ENCODE data around the gene PIK3AP1.

PIK3AP1 gene

DNA sequence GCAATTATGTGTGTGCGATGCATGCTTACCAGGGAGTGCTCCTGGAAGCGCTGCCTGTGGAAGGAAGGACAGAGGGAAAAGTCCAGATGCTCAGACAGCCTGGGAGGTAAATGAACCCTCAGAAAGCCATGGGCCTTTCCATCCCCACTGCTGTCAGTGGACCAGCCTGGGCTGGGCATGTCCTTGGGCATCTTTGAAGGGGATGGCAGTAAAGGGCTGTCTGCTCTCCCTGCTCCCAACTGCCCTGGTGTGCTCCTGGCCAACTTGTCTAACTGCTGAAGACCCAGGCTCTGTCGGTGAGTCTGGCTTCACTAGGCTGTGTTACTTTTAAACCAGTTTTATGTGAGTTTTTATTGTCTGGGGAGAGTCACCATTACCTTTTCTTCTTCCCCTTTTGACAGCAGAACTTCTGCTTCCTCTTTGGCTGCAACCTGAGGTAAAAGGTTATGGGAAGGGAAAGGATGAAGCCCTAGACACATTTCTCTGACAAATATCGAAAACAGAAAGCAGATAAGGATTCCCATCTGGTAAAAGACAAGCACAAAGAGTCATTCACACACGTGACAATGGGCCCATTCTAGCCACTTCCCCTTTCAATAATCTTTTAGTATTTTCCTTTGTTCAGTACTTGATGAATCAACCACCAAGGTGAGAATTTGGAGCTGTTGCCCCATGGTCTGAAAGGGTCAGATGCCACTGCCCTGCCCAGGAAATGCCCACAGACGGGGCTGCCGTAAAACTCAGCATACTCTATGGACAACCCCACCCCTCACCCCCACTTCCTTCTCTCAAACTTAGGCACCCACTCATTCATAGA, 27.6 kb upstream of the PIK3AP1 start:
- DNase-seq, result peak; percentile 55
- Histone ChIP-seq H3K27ac (ENCODE audit: low read length) (peak overlapping the region; percentile 55; the same call in 1 of the 2 replicates), H3K79me2 (ENCODE audit: low read length) (no peaks in the 10 kb centered on the region), H3K9me3 (replicated peaks; ENCODE audit: insufficient read depth, low read length) (no peaks in the 10 kb centered on the region), H3K27me3 (replicated peaks; ENCODE audit: insufficient read depth, low read length) (no peaks in the 10 kb centered on the region), H3F3A (ENCODE audit: insufficient read depth, low read length) (peaks cover 14% of the 10 kb centered on the region), H3K9ac (ENCODE audit: low read length) (no peak overlapping the region), H4K20me1 (ENCODE audit: insufficient read depth, low read length) (no peaks in the 10 kb centered on the region), H3K4me2 (ENCODE audit: low read depth, low read length) (peak overlapping the region; percentile 55), H3K4me1 (ENCODE audit: low read length) (peaks cover 10% of the 10 kb centered on the region), H3K36me3 (replicated peaks; ENCODE audit: insufficient read depth, low read length) (no peaks in the 10 kb centered on the region), H3K9me2 (replicated peaks; ENCODE audit: insufficient read depth, low read length) (no peaks in the 10 kb centered on the region), H3K4me3 (ENCODE audit: low read length) (no peak overlapping the region), H2AFZ (ENCODE audit: low read length) (peak overlapping the region; percentile 28)
- TF ChIP-seq, protein P1, sequence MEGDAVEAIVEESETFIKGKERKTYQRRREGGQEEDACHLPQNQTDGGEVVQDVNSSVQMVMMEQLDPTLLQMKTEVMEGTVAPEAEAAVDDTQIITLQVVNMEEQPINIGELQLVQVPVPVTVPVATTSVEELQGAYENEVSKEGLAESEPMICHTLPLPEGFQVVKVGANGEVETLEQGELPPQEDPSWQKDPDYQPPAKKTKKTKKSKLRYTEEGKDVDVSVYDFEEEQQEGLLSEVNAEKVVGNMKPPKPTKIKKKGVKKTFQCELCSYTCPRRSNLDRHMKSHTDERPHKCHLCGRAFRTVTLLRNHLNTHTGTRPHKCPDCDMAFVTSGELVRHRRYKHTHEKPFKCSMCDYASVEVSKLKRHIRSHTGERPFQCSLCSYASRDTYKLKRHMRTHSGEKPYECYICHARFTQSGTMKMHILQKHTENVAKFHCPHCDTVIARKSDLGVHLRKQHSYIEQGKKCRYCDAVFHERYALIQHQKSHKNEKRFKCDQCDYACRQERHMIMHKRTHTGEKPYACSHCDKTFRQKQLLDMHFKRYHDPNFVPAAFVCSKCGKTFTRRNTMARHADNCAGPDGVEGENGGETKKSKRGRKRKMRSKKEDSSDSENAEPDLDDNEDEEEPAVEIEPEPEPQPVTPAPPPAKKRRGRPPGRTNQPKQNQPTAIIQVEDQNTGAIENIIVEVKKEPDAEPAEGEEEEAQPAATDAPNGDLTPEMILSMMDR (IDR thresholded peaks at IDR 0.05; ENCODE audit: low read length), result no peak
- TF ChIP-seq EZH2 (optimal IDR thresholded peaks at IDR 0.05; ENCODE audit: low read depth, low read length) (no peak), EZH2phosphoT487 (IDR thresholded peaks at IDR 0.05; ENCODE audit: low read length) (no peak)

DNA sequence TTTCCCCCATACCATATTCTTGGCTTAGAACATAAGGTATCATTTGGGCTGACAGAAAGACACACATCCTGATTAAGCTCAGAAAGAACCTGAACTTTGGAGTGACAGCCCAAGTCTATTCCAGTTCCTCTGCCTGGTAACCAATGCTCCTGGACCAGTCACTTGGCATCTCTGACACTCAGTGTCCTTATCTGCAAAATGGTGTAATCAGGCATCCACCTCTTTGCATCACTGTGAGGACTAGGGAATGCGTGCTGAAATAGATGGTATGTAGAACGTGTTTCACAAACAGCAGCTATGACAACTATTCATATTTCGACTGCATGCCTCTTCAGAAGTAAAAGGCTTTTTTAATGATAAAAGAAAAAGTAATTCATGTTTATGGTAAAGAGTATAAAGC, 26.2 kb upstream of the PIK3AP1 start:
- H3K9ac ChIP-seq (ENCODE audit: low read length), result no peak overlapping the region
- H4K20me1 ChIP-seq (ENCODE audit: insufficient read depth, low read length), result no peaks in the 10 kb centered on the region
- no peak for DNase-seq
- H3K4me3 ChIP-seq (ENCODE audit: low read length), result no peak overlapping the region
- no peaks in the 10 kb centered on the region for H3K9me3 ChIP-seq (replicated peaks; ENCODE audit: insufficient read depth, low read length)
- H3K27me3 ChIP-seq (replicated peaks; ENCODE audit: insufficient read depth, low read length), result no peaks in the 10 kb centered on the region
- no peaks in the 10 kb centered on the region for H3K9me2 ChIP-seq (replicated peaks; ENCODE audit: insufficient read depth, low read length)
- peaks cover 10% of the 10 kb centered on the region for H3K4me1 ChIP-seq (ENCODE audit: low read length)
- peaks cover 14% of the 10 kb centered on the region for H3F3A ChIP-seq (ENCODE audit: insufficient read depth, low read length)
- no peak overlapping the region for H3K27ac ChIP-seq (ENCODE audit: low read length)
- TF ChIP-seq EZH2phosphoT487 (IDR thresholded peaks at IDR 0.05; ENCODE audit: low read length) (no peak), EZH2 (optimal IDR thresholded peaks at IDR 0.05; ENCODE audit: low read depth, low read length) (no peak)
- TF ChIP-seq, protein P1 (IDR thresholded peaks at IDR 0.05; ENCODE audit: low read length), result no peak
- no peak overlapping the region for H3K4me2 ChIP-seq (ENCODE audit: low read depth, low read length)
- no peaks in the 10 kb centered on the region for H3K79me2 ChIP-seq (ENCODE audit: low read length)
- no peaks in the 10 kb centered on the region for H3K36me3 ChIP-seq (replicated peaks; ENCODE audit: insufficient read depth, low read length)
- H2AFZ ChIP-seq (ENCODE audit: low read length), result no peak overlapping the region

DNA sequence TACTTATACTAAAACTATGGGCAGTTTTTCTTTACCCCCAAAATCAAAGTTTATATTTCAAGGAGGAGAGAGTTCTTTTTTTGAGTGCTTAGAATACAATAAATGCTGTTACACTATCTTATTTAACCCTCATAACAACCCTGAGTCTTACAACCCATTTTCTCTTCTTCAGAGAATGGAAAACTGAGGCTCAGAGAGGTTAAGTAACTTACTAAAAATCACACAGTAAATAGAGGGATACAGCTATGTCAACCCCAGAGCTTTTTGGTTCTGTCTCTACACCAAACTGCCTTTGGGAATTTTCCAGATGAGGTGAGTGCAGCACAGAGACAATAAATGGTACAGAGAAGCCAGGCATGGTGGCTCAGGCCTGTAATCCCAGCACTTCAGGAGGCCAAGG, 25.6 kb upstream of the PIK3AP1 start:
- TF ChIP-seq EZH2 (optimal IDR thresholded peaks at IDR 0.05; ENCODE audit: low read depth, low read length), result no peak
- TF ChIP-seq, protein P1 (IDR thresholded peaks at IDR 0.05; ENCODE audit: low read length), result no peak
- no peak for TF ChIP-seq EZH2phosphoT487 (IDR thresholded peaks at IDR 0.05; ENCODE audit: low read length)
- Histone ChIP-seq H3K27me3 (replicated peaks; ENCODE audit: insufficient read depth, low read length) (no peaks in the 10 kb centered on the region), H3K4me2 (ENCODE audit: low read depth, low read length) (no peak overlapping the region), H3K9me2 (replicated peaks; ENCODE audit: insufficient read depth, low read length) (no peaks in the 10 kb centered on the region), H3K9ac (ENCODE audit: low read length) (no peak overlapping the region), H3K4me1 (ENCODE audit: low read length) (peaks cover 10% of the 10 kb centered on the region), H3K36me3 (replicated peaks; ENCODE audit: insufficient read depth, low read length) (no peaks in the 10 kb centered on the region), H4K20me1 (ENCODE audit: insufficient read depth, low read length) (no peaks in the 10 kb centered on the region), H2AFZ (ENCODE audit: low read length) (no peak overlapping the region), H3K4me3 (ENCODE audit: low read length) (no peak overlapping the region), H3F3A (ENCODE audit: insufficient read depth, low read length) (peaks cover 14% of the 10 kb centered on the region), H3K9me3 (replicated peaks; ENCODE audit: insufficient read depth, low read length) (no peaks in the 10 kb centered on the region), H3K27ac (ENCODE audit: low read length) (no peak overlapping the region), H3K79me2 (ENCODE audit: low read length) (no peaks in the 10 kb centered on the region)
- no peak for DNase-seq
